K562 treated with DMSO at 1 percent for 48 hours (cell line): Measurements from ENCODE around the gene ZBTB7B. TPM values are rescaled to one million over a fixed set of nuclear protein-coding genes. Genes with fewer than 3 reads are reported as not detected.

Experiments used
- total RNA-seq: library from RNA; unstranded; fragments of 300-600 nt; gene quantifications from 2 replicates; pipeline ENCODE4 v1.2.3, GENCODE V29; 2022; ENCODE audit warnings: low replicate concordance; ENCODE audit errors: extremely low read depth

Gene ZBTB7B
- total RNA-seq, result not detected in 2 replicates

DNA sequence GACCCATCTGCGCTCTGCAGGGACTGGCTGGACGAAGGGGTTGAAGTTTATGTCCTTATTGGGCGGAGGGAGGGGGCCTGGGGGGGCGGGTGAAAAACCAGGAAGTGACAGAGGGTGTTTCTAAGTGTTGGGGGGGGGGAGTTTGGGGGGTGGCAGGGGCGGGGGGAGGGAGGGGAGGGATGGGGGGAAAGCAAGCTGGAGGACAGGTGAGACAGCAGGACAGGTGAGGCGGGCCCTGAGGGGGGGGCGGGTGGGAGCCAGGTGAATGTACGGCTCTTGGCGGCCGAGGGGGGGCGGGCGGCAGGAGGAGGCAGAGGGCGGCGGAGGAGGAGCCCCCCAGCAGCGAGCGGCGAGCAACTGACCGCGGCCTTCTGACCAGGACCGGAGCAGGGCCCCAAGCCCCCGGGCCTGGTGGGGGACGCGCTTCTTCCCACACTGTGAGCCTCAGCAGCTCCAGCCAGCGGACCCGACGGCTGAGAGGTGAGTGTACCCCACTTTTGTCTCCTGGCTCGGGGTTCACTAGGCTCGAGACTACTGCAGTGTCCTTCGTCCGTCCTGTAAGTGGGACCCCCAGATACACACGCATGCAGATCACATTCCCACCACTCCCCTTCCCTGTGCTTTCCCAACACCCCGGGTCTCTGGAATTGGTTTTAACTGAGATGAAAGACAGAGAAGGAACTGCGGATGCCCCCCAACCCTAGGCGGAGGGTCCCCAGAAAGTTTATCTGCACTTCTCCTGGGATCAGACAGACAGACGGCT, at the start of gene ZBTB7B:
ZBTB7B (plus strand) TSS at position 339 of the 763 bp plus-strand sequence. CDS start 11,859 bp downstream, outside the sequence.

GRCh38 chr1:154955718-154956543, 46.7 kb upstream of the ZBTB7B start, which contains the start of gene PBXIP1:
Gene PBXIP1 (minus strand): TSS chr1:154956099. CDS start chr1:154953721, 2,378 bp downstream.

DNA sequence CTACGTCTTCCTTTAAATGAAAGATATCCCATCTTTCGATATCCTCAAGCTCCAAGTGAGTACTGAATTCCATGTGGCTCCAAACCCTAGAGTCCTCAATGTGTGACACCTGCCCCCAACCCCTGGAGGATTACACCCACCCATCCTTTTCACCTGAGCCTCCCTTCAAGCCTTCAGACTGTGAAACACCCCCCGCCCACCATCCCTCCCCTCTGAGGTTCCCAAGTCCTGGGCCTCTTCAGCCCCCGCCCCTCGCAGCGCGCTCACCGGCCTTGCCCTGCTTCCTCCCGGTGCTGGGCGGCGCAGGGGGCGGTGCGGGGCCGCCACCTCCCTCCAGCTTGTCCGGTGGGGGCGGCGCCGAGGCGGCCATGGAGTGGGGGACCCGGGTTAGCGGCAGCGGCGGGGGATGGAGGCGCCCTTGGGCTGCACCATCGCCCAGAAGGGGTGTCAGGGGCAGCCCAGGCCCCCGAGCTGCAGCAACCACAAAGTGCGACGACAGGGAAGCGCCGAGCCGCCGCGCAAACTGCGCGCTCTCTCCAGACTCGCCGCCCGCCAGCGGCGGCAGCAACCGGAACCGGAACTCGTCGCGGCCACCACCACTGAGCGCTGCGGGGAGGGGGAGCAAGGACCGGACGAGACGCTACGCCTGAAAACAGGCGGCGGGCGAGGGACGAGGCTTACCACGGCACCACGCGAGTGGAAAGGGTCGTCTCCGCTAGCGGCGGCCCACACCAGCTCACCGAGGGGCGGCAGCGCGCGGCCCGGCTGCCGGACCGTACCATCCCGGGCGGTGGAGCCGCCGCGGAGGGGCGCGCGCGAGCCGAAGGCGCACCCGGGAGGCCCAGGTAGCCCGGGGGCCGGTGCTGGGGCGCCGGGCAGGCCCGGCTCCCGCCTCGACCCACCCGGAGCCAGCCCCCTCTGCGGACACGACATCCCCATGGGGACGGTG, 41.1 kb upstream of the ZBTB7B start, which contains the start of gene PYGO2:
PYGO2 (minus strand) TSS at position 576 of the 949 bp plus-strand sequence; CDS start at position 370, 206 bp downstream.

DNA sequence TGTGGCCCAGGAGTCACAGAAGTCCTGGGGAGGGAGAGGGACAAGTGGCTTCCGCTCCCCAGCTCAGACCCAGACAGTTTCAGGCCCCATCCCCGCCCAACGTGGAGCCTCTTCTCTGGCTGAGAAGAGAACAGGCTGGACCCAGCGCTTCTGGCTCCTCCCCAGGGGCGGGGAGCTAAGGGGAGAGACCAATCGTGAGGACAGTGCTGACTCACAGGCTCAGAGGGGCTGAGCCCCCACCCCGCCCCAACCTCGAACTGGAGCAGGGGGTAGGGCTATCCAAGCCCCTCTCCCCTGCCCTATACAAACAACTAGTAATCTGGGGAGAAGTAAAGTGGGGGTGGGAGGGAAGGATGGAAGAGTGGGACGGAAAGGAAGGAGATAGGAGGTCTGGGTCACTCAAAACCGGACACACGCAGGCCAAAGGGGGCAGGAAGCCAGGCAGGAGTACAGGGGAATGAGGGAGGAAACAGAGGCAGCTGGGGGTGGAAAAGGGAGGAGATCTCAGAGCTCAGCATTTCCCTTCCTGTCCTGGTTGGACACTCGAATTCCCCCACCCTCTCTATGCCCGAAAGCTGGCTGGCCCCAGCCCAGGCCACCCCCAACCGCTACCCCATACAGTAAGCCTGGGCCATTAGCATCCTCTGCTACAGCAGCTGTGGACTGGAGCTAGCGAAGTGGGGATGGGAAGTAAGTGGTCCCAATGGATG, 31.8 kb upstream of the ZBTB7B start, which contains the start of gene SHC1:
SHC1 (minus strand) TSS at position 117 of the 710 bp plus-strand sequence. CDS start 221 bp downstream, outside the sequence.

GRCh38 chr1:154974102-154974807, 28.3 kb upstream of the ZBTB7B start, which contains the start of gene CKS1B:
Gene CKS1B (plus strand): TSS chr1:154974681. CDS start chr1:154974746, 65 bp downstream.

GRCh38 chr1:154982897-154983648, 19.5 kb upstream of the ZBTB7B start, which contains the start of gene FLAD1:
Gene FLAD1 (plus strand): TSS chr1:154983344. CDS start chr1:154983695, 351 bp downstream.

DNA sequence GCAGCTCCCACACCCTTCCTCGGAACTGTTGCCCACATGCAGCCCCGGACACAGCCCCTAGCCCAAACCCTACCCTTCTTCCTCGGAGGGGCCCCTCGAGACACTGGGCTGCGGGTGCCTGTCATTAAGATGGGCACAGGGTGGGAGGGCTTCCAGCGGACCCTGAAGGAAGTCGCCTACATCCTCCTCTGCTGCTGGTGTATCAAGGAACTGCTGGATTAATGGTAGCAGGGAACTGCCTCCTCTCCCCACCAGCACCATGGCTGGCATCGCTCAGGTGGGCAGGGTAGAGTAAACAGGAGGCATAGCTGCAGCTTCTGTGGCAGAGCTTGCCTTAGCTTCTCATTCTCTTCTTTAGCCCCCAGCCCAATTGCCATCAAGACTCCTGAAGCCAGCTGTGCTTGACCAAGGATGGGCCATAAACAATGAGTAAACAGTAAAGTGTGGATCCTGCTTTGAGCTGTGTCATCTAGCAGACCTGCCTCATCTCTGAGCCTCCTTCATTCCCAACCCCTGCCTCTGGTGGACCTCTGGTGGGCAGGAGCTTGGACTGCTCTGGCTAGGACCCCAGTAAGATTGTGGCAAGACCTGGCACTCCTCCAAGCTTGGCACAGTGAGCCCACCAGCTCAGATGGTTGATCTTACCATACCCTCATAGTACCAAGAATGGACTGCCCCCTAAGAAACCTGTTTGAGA, 8.9 kb upstream of the ZBTB7B start, which contains the start of gene LENEP:
LENEP (plus strand) TSS at position 15 of the 697 bp plus-strand sequence; CDS start at position 37, 22 bp downstream.

DNA sequence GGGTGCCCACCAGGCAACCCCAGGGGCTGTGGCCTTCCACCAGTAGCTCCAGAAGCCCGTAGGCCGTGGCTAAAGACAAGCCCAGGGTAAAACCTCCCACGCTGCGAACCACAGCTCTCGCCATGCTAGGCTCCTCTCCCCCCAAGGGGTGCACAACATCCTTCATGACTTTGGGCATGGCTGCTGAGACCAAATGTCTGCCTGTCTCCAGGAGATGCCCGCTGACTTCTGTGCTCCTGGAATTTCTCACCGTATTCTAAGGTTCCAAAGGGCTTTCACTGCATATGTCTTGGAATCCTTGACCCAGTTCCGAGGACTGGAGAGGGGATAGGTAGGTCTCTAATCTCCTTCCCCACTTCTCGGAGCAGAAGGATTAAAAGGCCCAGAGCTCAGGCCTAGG, 30.9 kb downstream of the ZBTB7B start, which contains the start of the genes DCST1 and DCST2:
DCST1 (plus strand) TSS at position 301 of the 400 bp plus-strand sequence. CDS start 213 bp downstream, outside the sequence.
DCST2 (minus strand) TSS at position 258 of the 400 bp plus-strand sequence; CDS start at position 178, 80 bp downstream.

GRCh38 chr1:155050560-155051341, 48.1 kb downstream of the ZBTB7B start, which contains the start of gene ADAM15:
Gene ADAM15 (plus strand): TSS chr1:155051316. CDS start chr1:155051387, 71 bp downstream.

GRCh38 chr1:155063550-155064110, 61.0 kb downstream of the ZBTB7B start, which contains the start of gene EFNA4:
Gene EFNA4 (plus strand): TSS chr1:155063740. CDS start chr1:155063824, 84 bp downstream.

Other genes with a start within 250 kb of the ZBTB7B start
- not detected in 2 replicates for gene KCNN3, start 132.5 kb upstream of the ZBTB7B start, total RNA-seq
- gene PMVK, start 66.1 kb upstream of the ZBTB7B start, total RNA-seq, result not detected in 2 replicates
- gene PBXIP1, start 46.7 kb upstream of the ZBTB7B start, total RNA-seq, result not detected in 2 replicates
- not detected in 2 replicates for gene PYGO2, start 41.0 kb upstream of the ZBTB7B start, total RNA-seq
- not detected in 2 replicates for gene SHC1, start 32.1 kb upstream of the ZBTB7B start, total RNA-seq
- not detected in 2 replicates for gene CKS1B, start 28.1 kb upstream of the ZBTB7B start, total RNA-seq
- gene FLAD1, start 19.5 kb upstream of the ZBTB7B start, total RNA-seq, result not detected in 2 replicates
- gene LENEP, start 9.2 kb upstream of the ZBTB7B start, total RNA-seq, result not detected in 2 replicates
- not detected in 2 replicates for gene DCST2, start 31.0 kb downstream of the ZBTB7B start, total RNA-seq
- gene DCST1, start 31.0 kb downstream of the ZBTB7B start, total RNA-seq, result not detected in 2 replicates
- gene ADAM15, start 48.5 kb downstream of the ZBTB7B start, total RNA-seq, result not detected in 2 replicates
- not detected in 2 replicates for gene EFNA4, start 60.9 kb downstream of the ZBTB7B start, total RNA-seq
- gene EFNA3, start 76.0 kb downstream of the ZBTB7B start, total RNA-seq, result not detected in 2 replicates
- not detected in 2 replicates for gene EFNA1, start 125.1 kb downstream of the ZBTB7B start, total RNA-seq
- gene SLC50A1, start 133.1 kb downstream of the ZBTB7B start, total RNA-seq, result not detected in 2 replicates
- gene DPM3, start 137.7 kb downstream of the ZBTB7B start, total RNA-seq, result not detected in 2 replicates
- gene KRTCAP2, start 170.5 kb downstream of the ZBTB7B start, total RNA-seq, result not detected in 2 replicates
- not detected in 2 replicates for gene TRIM46, start 171.0 kb downstream of the ZBTB7B start, total RNA-seq
- gene THBS3, start 205.1 kb downstream of the ZBTB7B start, total RNA-seq, result not detected in 2 replicates
- gene MTX1, start 205.9 kb downstream of the ZBTB7B start, total RNA-seq, result not detected in 2 replicates